GM11168 (cell line): ENCODE data around the gene ADAMTS18.

Experiments
- in situ Hi-C: fragments of 300-500 bp; cut with MboI; formaldehyde crosslinking; loops from one replicate; pipeline ENCODE4 v1.12.0; 2022; ENCODE audit warnings: low sequenced_read_pairs; ENCODE audit not compliant: unreplicated experiment

Gene ADAMTS18

DNA sequence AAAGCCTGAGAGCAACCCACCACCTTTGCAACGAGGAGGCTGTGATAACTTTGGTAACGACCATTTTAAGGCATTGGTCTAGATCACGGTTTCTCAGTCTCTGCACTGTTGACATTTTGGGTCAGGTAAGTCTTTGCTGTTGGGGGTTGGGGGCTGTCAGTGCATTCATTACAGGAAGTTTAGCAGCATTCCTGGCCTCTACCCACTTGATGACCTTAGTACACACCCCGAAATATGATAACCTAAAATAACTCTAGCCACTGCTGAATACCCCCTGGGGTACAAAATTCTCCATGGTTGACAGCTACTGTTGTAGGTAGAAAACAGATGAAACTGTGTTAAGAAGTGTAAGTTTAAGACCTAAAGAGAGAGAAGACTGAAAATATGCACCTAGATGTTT is 36.3 kb downstream of the ADAMTS18 start:
- in situ Hi-C loops = no loop called here

DNA sequence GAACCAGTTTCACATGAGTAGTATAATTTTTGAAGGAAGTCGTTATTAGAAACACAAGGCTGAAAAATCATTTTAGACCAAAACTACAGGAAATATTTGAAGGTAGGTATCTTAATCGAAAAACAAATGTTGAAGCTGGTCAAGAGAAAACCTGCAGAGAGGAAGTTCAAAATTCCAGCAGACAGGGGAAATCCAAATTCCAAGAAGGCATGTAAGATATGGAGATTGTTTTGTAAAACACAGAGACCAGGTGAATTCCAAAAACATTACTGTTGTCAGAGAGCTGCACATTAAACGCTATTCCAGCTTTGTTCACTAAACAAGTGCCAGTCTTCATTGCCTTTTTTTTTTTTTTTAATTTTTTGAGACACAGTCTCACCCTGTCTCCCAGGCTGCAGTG is 38.4 kb downstream of the ADAMTS18 start:
- in situ Hi-C loops = no loop called here

DNA sequence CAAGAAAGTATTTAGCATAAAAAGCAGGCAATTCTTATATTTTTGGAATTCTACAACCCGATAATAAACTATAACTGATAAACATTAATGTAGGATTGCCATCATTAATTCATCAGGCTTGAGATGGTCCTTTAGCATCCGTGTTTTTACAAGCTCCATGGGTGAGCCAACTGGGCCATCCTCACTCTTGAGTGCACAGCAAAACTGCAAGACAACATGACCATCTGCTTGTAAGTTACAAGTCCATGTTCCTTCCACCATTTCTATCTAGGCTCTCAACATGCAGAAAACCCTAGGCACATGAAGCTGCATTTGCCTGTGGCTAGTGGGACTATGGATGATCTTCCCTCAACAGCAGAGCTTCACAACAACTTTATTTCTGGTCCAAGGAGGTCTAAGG is 40.1 kb downstream of the ADAMTS18 start:
- in situ Hi-C loops = no loop called here

DNA sequence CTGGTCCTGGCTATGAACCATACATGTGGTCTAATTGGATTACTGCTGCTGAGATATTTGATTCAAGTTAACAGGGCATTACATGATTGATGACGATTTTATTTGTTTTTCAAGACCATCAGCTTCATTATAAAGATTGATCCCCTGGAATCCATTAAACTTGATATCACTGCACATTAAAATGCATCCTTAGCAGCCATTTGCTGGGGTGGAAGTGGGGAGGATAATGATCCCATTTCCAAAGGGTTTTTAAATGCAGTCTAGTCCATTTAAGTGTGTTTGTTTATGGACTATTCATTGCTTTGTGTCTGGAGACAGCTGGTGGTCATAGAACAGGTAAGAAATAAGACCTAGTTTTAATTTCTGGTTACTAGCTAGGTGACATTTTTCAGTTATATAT is 40.9 kb downstream of the ADAMTS18 start:
- in situ Hi-C loops = no loop called here

DNA sequence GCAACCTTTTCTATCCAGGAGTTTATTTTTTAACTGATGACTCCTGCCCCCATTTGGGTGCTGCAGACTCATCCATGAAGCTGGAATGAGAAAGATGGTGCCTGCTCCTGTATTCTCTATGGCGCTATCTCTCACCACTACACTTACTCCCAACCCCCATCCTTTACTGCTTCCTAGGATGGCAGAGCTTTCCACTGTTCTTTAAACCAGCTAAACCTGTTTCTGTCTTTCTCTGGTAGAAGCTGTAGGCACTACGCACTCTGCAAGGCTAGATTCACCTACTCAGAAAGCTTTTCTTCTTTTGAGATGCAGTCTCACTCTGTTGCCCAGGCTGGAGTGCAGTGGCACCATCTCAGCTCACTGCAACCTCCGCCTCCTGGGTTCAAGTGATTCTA is 47.0 kb downstream of the ADAMTS18 start:
- in situ Hi-C loops = no loop called here

DNA sequence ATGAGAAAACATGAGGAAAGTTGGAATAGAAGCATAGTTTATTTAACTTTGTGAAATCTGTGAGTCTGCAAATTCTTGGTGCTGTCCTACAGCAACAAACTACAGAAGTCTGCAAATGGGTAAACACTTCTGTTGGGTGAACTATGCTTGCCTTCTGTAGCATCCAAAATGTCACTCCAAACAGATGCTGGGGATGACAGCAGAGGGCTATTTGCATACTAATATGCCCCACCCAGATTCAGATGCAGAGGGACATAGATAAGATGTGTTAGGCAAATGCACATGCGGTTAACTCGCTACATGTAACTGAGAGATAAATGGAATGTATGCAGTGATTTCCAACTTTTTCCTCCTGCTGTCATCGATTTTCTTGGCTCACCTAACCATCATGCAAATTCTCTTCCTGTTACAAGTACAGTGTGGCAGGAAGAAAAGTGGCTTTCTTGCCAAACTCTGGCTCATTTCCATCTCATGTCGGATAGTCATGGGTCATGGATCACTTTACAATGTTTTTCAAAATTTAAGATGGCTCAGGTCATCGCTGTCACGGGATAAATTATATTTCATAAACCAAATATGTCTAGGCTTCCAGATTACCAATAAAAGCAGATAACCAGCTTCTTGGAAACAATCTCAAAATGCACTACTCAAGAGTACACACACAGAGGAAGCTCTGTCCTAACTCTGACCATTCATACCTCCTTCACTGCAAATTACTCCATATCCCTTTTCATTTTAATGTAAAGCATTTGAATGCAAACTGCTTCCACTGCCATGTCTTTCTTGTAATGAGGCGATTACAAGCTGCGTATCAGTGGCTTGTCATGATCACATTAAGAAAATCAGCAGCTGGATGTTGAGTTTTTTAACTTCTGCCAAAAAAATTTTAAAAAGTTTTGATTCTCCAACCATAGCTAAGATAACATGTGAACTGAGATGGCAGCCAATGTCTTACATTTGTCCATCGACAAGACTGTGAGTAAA is 47.7 kb downstream of the ADAMTS18 start:
- in situ Hi-C loops = no loop called here

DNA sequence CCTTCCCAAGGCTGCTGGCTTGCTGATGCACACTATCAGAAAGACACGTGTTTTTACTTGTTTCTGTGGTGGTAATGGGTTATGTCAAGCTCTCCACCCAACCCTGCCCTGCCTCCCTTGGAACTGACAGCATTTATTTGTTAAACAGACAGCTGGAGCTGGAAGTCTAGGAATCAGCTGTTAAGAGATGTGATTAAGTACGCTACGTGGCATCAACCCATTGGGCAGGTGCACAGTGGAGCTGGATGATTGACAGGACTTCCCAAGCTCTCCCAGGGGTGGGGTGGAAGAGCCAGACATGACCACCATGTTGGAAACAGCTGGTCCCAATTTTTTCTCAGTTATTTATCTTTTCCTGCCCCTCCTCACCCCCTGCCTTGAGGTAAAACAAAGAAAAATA is 49.4 kb downstream of the ADAMTS18 start:
- in situ Hi-C loops = no loop called here

DNA sequence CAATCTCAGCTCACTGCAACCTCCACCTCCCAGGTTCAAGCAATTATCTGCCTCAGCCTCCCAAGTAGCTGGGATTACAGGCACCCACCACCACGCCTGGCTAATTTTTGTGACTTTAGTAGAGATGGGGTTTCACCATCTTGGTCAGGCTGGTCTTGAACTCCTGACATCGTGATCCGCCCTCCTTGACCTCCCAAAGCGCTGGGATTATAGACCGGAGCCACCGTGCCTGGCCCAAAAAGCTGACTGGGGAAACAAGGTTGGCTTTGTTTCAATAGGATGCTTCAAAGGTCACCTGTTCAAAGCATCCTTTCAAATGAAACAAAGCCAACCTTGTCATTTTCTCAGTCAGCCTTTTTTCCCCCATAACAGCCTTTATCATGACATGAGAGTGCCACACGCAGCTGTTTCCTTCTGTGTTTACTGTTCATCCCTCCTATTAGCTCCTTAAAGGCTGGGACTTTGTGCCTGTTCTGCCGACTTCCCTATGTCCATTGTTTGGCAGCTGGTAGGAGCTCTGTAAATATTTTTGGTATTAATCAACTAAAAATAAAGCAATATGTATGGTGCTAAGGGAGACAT is 51.1 kb downstream of the ADAMTS18 start:
- in situ Hi-C loops = no loop called here

DNA sequence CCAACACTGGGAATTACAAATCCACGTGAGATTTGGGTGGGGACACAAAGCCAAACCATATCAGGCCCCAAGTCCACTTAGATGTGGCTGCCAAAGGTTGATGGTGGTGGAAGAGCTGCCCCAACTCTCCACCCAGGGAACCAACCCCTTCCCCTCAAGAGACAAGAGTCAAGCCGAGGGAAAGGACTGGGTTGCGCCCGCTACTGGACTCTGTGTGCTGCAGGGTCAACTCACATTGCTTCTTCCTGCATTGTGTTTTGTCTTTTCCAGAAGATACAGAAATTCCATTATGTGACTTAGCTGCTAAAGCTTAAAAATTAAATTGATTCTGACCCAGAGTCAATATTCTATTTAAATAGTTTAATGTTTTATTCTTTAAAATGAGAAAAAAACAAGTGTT is 58.5 kb downstream of the ADAMTS18 start:
- in situ Hi-C loops = no loop called here

DNA sequence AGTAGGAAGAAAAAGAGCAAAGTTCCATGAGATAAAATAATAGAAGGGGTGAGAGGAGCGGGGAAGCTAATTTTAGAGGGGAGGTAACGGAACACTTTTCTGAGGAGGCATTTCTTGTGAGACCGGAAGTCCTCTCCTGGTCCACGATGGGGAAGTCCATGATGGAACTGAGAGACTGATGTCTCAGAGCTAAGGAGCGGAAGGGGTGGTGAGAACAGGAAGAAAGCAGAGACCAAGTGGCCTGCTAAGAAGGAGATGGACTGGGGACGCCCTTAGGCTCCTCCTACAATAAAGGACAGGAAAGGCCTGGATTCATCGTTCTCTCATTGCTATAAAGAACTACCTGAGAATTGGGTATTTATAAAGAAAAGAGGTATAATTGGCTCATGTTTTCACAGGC is 59.4 kb downstream of the ADAMTS18 start:
- in situ Hi-C loops = no loop called here

DNA sequence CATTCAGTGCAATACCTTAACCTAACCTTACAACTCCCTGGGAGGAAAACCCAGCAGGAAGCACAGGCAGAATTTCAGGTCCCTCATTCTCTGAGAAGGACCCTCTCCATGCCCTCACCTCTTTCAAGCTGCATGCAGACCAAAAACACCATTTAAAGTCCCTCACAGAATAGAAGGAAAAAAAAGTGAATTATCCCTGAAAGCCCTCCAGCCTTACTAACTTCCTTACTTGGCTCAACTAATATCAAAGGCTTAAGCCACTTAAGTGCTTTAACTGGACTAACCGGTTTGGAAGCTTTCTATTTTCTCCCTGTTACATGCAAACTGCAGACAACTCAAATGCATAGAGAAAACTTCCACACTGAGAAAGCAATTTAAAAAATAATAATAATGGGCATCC is 60.5 kb downstream of the ADAMTS18 start:
- in situ Hi-C loops = no loop called here

DNA sequence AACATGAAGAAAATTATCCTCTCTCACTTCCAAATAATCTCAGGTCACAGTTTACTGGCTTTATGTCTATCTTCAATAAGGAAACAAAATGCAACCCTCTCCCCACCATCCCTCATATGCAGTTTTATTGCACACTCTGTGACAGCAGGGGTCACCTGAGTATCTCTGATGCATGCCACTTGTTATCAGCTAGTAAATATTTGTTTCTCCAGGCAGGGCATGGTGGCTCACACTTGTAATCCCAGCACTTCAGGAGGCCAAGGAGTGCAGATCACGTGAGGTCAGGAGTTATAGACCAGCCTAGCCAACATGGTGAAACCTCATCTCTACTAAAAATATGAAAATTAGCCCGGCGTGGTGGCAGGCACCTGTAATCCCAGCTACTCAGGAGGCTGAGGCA is 61.1 kb downstream of the ADAMTS18 start:
- in situ Hi-C loops = no loop called here

DNA sequence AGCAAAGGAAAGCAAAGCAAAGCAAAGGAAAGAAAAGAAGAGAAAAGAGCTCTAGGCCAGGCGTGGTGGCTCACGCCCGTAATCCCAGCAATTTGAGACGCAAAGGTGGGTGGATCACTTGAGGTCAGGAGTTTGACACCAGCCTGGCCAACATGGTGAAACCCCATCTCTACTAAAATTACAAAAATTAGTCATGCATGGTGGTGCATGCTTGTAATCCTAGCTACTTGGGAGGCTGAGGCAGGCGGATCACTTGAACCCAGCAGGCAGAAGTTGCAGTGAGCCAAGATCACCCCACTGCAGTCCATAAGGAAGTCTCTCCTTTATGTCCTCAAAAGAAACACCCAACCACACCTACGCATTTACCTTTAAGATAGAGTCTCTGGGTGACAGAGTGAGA is 70.1 kb downstream of the ADAMTS18 start:
- in situ Hi-C loops = no loop called here

DNA sequence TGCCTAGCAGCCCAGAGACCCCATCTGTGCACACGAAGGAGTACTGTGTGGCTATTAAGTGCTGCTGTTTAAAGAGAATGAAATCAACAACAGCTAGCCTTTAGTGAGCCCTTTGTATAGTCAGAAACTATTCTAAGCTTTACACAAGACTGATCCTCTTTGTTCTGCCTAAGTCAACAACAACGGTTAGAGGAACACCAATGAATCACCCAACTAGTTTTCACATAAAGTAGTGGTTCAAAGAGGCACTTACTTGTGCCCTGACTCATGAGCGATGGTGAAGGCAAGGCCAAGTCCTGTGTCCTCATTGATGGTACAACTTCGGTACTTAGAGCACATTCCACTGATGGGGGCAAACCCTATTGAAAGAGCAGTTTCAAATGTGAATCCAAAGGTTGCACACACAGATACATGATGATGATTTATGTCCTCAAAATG is 75.8 kb downstream of the ADAMTS18 start:
- in situ Hi-C loops = no loop called here

DNA sequence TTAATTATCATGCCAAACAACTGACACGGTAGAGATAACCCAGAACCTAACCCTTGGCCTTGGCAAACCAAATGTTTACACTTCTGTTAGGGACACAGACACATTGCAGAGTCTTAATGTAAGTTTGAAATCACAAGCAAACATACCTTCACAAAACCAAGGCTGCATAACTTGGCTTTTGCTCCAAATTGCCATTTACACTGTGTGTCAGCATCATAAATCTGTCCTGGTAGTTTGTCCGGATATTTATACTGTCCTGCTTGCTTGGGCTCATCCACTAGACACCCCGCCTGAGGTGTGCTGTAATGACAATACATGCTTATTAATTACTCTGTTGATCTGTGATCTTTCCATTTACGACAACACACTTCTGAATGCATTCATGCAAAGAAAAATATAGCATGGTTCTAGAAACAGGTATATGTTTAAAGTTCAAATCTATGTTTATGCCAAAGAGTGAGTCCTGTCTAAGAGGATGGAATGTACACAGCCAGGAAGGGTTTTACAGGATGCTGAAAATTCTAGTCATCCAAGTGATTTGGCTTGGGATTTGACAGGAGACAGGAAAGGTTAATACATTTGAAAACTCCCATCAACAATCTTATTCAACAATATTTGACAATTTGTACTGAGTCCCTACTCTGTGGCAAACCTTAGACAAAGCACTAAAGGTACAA is 81.1 kb downstream of the ADAMTS18 start:
- in situ Hi-C loops = no loop called here

DNA sequence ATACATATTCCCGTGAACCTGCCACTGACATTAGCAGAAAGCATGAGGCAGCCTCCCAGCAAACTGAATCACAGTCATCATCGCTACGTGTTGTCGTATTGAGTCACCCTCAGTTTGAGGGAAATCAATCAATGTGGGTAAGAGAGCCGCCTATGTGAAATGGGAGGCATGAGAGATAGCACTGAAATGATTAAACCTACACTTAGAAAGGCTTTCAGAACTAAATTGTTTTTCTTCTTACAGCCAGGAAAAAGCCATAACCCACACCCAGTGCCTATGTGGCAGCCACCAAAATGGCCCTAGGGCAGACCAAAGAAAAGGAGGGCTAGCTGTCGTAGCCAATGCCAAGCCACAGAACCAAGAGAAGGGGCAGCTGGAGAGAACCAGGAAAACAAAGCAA is 90.5 kb downstream of the ADAMTS18 start:
- in situ Hi-C loops = no loop called here

DNA sequence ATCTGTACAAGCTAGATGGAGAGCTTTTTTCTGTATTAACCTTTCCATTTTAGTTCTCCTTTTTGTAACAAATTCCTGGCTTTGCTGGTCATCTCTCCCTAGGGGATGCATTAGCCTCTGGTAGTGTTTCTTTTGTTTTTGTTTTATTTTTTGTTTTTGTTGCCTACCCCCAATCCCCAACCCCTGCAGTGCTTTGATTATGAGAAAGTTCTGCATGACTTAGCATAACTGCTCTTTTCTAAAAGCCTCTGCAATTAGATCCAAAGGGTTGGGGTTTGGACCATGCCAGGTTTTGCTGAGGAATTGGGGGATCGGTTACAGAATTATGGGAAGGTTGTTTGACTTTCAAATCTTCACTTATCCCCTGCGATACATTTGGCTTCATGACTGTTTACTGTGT is 98.2 kb downstream of the ADAMTS18 start:
- in situ Hi-C loops = no loop called here

DNA sequence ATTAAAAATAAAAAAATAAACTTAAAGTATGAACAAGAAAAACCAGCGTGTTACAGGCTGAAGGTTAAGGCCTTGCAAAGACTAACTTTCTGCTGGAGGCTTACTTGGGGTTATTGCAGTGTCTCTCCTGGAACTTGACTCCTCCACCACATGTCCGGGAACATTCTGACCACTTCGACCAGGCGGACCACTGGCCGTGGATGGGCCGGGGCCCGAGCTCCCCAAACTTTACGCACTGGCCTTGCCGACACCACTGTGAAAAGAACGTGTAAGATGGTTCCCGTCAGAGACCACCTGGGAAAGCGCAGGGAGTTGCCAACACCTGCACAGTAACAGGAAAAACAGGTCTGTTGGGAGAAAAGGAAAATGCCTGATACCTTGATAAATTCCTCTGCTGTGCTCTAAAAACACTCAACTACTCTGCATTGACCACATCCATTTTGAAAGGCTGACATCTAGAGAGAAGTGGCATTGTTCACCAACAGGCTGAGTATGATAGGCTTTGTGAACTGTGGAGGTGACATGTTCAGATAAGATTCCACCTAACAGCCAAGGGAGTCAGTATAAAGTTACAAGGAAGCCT is 99.1 kb downstream of the ADAMTS18 start:
- in situ Hi-C loops = no loop called here

DNA sequence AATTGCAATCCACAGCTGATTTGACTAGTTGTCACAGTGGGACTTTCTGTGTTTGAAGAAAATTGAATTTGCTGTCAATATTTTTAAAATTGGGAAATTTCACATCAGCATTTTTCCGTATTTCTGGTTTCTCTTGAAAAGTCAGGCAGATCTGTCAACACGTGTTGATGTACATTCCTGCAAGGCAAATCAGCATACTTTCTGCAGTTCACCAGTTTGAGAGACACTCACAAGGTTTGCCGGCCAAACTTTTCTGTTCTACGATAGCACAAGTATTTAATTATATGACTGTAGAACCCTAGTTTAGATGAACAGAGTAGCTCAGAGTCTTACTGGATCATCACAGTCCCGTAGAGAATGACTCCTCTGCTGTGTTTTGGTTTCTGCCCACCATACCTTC is 102.0 kb downstream of the ADAMTS18 start:
- in situ Hi-C loops = no loop called here

DNA sequence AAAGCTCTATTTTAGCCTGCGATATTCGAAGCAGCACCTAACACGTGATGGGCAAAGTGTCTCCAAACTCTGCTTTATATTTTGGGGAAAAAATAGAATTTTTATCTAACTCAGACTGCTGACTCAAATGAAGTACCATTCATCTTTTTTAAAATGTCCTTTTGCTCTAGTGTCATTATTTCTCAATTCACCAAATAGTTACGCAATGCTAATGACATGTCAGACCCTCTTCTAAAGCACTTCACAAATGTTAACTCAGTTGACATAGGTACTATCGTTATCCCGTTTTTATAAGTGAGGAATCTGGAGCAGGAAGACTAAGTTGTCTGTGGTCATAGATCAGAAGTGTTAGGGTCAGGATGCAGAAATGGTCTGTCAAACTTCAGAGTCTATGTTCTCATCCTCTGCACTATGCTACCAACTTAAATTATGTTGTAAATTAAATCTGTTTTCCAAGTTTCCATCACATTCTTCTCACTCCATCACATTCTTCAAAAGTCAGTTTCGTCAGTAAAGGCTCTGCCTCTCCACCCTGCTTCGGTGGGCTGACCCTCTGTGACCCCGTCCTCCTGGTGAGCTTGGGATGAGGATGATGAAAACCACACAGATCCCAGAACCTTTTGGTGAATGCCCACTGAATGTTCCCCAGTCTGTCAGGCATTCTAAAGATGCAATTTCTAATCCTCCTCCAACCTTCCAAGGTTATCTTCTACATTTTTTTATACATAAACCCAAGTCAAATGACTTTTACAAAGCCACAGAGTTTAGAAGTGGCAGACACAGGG is 102.8 kb downstream of the ADAMTS18 start:
- in situ Hi-C loops = no loop called here
